HEK293 (cell line): ENCODE measurements around the gene ELOVL1.

Experiments used
- GLIS2 ChIP-seq: fragments of 450-650 bp; formaldehyde crosslinking; IDR thresholded peaks from 2 replicates; pipeline ENCODE4 v1.5.1; 2016; ENCODE audit warnings: missing biosample characterization, missing genetic modification characterization
- HOXC10 ChIP-seq: sonication (generic); formaldehyde crosslinking; IDR thresholded peaks from 2 replicates; pipeline ENCODE4 v1.8.1; 2023; ENCODE audit warnings: mild to moderate bottlenecking, missing genetic modification reagents
- KLF1 ChIP-seq: fragments of 450-650 bp; formaldehyde crosslinking; IDR thresholded peaks from 2 replicates; pipeline ENCODE4 v1.5.1; 2016; ENCODE audit warnings: missing biosample characterization, missing genetic modification characterization
- KLF16 ChIP-seq: fragments of 450-650 bp; formaldehyde crosslinking; IDR thresholded peaks from 2 replicates; pipeline ENCODE4 v1.5.1; 2017; ENCODE audit warnings: missing biosample characterization, missing genetic modification characterization
- ZFP69B ChIP-seq: fragments of 450-650 bp; formaldehyde crosslinking; IDR thresholded peaks from 2 replicates; pipeline ENCODE4 v1.5.1; 2016; ENCODE audit warnings: missing biosample characterization, missing genetic modification characterization
- ZNF10 ChIP-seq: fragments of 450-650 bp; formaldehyde crosslinking; IDR thresholded peaks from 2 replicates; pipeline ENCODE4 v1.5.1; 2017; ENCODE audit warnings: missing biosample characterization, missing genetic modification characterization
- ZNF510 ChIP-seq: fragments of 450-650 bp; formaldehyde crosslinking; IDR thresholded peaks from 2 replicates; pipeline ENCODE4 v1.5.1; 2018; ENCODE audit warnings: mild to moderate bottlenecking, missing genetic modification characterization, missing biosample characterization; ENCODE audit not compliant: insufficient replicate concordance
- ZNF560 ChIP-seq: fragments of 450-650 bp; formaldehyde crosslinking; IDR thresholded peaks from 2 replicates; pipeline ENCODE4 v1.5.1; 2017; ENCODE audit warnings: missing biosample characterization, missing genetic modification characterization, borderline replicate concordance
- ZNF664 ChIP-seq: fragments of 450-650 bp; formaldehyde crosslinking; IDR thresholded peaks from 2 replicates; pipeline ENCODE4 v1.5.1; 2016; ENCODE audit warnings: missing biosample characterization, missing genetic modification characterization
- ZNF768 ChIP-seq: fragments of 450-650 bp; formaldehyde crosslinking; IDR thresholded peaks from 2 replicates; pipeline ENCODE4 v1.5.1; 2018; ENCODE audit warnings: missing biosample characterization, mild to moderate bottlenecking, missing genetic modification characterization
- TF ChIP-seq, protein P1 (sequence below): fragments of 450-650 bp; formaldehyde crosslinking; optimal IDR thresholded peaks from 2 replicates; pipeline ENCODE3; 2016; ENCODE audit warnings: missing biosample characterization, mild to moderate bottlenecking, missing genetic modification characterization
- TF ChIP-seq, protein P2 (sequence below): fragments of 450-650 bp; formaldehyde crosslinking; IDR thresholded peaks from 2 replicates; pipeline ENCODE4 v1.5.1; 2016; ENCODE audit warnings: missing biosample characterization, missing genetic modification characterization
- TF ChIP-seq, protein P3 (sequence below): fragments of 450-650 bp; formaldehyde crosslinking; IDR thresholded peaks from 2 replicates; pipeline ENCODE4 v1.5.1; 2016; ENCODE audit warnings: missing biosample characterization, missing genetic modification characterization, borderline replicate concordance
- TF ChIP-seq, protein P4 (sequence below): fragments of 450-650 bp; formaldehyde crosslinking; IDR thresholded peaks from 2 replicates; pipeline ENCODE4 v1.5.1; 2017; ENCODE audit warnings: missing biosample characterization, missing genetic modification characterization
- TF ChIP-seq, protein P5 (sequence below): fragments of 450-650 bp; formaldehyde crosslinking; IDR thresholded peaks from 2 replicates; pipeline ENCODE4 v1.5.1; 2016; ENCODE audit warnings: missing biosample characterization, missing genetic modification characterization
- TF ChIP-seq, protein P6 (sequence below): fragments of 450-650 bp; formaldehyde crosslinking; IDR thresholded peaks from 2 replicates; pipeline ENCODE4 v1.5.1; 2017; ENCODE audit warnings: missing biosample characterization, missing genetic modification characterization
- TF ChIP-seq, protein P7 (sequence below): sonication (generic); formaldehyde crosslinking; IDR thresholded peaks from 2 replicates; pipeline ENCODE4 v1.8.1; 2022; ENCODE audit warnings: mild to moderate bottlenecking, moderate library complexity, missing genetic modification reagents
- TF ChIP-seq, protein P8 (sequence below): fragments of 450-650 bp; formaldehyde crosslinking; IDR thresholded peaks from 2 replicates; pipeline ENCODE4 v1.5.1; 2016; ENCODE audit warnings: missing biosample characterization, missing genetic modification characterization

Gene ELOVL1

DNA sequence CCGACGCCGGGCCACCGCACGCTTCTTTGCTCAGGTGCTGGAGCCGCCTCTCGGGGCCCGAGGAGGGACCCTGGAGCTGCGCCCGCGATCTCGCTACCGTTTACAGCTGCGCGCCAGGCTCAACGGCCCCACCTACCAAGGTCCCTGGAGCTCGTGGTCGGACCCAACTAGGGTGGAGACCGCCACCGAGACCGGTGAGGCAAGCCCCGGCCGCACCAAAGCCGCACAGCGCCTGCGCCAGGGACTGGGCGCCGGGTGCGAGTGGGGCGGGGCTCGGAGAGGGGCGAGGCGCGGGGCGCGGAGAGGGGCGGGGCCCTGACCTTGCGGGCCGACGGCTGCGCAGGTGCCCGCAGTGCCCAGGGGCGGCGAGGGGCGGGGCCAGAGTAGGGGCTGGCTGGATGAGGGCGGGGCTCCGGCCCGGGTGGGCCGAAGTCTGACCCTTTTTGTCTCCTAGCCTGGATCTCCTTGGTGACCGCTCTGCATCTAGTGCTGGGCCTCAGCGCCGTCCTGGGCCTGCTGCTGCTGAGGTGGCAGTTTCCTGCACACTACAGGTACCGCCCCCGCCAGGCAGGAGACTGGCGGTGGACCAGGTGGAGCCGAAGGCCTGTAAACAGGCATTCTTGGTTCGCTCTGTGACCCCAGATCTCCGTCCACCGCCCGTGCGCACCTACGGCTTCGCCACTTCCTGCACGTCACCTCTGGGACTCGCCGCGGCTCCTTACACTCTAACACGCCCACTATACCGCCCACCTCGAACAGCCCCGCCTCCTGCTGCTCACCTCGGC lies 18.8 kb downstream of the ELOVL1 start (continued):
- TF ChIP-seq, protein P1, sequence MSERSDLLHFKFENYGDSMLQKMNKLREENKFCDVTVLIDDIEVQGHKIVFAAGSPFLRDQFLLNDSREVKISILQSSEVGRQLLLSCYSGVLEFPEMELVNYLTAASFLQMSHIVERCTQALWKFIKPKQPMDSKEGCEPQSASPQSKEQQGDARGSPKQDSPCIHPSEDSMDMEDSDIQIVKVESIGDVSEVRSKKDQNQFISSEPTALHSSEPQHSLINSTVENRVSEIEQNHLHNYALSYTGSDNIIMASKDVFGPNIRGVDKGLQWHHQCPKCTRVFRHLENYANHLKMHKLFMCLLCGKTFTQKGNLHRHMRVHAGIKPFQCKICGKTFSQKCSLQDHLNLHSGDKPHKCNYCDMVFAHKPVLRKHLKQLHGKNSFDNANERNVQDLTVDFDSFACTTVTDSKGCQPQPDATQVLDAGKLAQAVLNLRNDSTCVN (tag by site-specific recombination): peak; percentile 78
- TF ChIP-seq GLIS2 (0 out of 2 replicates have a peak, but pooled peaks have one; percentile 6), ZNF664 (tag by site-specific recombination) (no peak), ZFP69B (tag by site-specific recombination) (peak; percentile 81), KLF1 (peak; percentile 45), KLF16 (peak; percentile 84), HOXC10 (CRISPR knock-in tag) (no peak), ZNF510 (tag by site-specific recombination) (no peak), ZNF560 (tag by site-specific recombination) (no peak), ZNF768 (0 out of 2 replicates have a peak, but pooled peaks have one; percentile 42), ZNF10 (peak; percentile 18; the same call in 1 of the 2 replicates)
- TF ChIP-seq, protein P2, sequence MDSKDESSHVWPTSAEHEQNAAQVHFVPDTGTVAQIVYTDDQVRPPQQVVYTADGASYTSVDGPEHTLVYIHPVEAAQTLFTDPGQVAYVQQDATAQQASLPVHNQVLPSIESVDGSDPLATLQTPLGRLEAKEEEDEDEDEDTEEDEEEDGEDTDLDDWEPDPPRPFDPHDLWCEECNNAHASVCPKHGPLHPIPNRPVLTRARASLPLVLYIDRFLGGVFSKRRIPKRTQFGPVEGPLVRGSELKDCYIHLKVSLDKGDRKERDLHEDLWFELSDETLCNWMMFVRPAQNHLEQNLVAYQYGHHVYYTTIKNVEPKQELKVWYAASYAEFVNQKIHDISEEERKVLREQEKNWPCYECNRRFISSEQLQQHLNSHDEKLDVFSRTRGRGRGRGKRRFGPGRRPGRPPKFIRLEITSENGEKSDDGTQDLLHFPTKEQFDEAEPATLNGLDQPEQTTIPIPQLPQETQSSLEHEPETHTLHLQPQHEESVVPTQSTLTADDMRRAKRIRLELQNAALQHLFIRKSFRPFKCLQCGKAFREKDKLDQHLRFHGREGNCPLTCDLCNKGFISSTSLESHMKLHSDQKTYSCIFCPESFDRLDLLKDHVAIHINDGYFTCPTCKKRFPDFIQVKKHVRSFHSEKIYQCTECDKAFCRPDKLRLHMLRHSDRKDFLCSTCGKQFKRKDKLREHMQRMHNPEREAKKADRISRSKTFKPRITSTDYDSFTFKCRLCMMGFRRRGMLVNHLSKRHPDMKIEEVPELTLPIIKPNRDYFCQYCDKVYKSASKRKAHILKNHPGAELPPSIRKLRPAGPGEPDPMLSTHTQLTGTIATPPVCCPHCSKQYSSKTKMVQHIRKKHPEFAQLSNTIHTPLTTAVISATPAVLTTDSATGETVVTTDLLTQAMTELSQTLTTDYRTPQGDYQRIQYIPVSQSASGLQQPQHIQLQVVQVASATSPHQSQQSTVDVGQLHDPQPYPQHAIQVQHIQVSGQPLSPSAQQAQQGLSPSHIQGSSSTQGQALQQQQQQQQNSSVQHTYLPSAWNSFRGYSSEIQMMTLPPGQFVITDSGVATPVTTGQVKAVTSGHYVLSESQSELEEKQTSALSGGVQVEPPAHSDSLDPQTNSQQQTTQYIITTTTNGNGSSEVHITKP (tag by site-specific recombination): peak; percentile 67
- TF ChIP-seq, protein P3, sequence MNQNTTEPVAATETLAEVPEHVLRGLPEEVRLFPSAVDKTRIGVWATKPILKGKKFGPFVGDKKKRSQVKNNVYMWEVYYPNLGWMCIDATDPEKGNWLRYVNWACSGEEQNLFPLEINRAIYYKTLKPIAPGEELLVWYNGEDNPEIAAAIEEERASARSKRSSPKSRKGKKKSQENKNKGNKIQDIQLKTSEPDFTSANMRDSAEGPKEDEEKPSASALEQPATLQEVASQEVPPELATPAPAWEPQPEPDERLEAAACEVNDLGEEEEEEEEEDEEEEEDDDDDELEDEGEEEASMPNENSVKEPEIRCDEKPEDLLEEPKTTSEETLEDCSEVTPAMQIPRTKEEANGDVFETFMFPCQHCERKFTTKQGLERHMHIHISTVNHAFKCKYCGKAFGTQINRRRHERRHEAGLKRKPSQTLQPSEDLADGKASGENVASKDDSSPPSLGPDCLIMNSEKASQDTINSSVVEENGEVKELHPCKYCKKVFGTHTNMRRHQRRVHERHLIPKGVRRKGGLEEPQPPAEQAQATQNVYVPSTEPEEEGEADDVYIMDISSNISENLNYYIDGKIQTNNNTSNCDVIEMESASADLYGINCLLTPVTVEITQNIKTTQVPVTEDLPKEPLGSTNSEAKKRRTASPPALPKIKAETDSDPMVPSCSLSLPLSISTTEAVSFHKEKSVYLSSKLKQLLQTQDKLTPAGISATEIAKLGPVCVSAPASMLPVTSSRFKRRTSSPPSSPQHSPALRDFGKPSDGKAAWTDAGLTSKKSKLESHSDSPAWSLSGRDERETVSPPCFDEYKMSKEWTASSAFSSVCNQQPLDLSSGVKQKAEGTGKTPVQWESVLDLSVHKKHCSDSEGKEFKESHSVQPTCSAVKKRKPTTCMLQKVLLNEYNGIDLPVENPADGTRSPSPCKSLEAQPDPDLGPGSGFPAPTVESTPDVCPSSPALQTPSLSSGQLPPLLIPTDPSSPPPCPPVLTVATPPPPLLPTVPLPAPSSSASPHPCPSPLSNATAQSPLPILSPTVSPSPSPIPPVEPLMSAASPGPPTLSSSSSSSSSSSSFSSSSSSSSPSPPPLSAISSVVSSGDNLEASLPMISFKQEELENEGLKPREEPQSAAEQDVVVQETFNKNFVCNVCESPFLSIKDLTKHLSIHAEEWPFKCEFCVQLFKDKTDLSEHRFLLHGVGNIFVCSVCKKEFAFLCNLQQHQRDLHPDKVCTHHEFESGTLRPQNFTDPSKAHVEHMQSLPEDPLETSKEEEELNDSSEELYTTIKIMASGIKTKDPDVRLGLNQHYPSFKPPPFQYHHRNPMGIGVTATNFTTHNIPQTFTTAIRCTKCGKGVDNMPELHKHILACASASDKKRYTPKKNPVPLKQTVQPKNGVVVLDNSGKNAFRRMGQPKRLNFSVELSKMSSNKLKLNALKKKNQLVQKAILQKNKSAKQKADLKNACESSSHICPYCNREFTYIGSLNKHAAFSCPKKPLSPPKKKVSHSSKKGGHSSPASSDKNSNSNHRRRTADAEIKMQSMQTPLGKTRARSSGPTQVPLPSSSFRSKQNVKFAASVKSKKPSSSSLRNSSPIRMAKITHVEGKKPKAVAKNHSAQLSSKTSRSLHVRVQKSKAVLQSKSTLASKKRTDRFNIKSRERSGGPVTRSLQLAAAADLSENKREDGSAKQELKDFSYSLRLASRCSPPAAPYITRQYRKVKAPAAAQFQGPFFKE: no peak
- TF ChIP-seq, protein P4, sequence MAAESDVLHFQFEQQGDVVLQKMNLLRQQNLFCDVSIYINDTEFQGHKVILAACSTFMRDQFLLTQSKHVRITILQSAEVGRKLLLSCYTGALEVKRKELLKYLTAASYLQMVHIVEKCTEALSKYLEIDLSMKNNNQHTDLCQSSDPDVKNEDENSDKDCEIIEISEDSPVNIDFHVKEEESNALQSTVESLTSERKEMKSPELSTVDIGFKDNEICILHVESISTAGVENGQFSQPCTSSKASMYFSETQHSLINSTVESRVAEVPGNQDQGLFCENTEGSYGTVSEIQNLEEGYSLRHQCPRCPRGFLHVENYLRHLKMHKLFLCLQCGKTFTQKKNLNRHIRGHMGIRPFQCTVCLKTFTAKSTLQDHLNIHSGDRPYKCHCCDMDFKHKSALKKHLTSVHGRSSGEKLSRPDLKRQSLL (tag by site-specific recombination): peak; percentile 97
- TF ChIP-seq, protein P5, sequence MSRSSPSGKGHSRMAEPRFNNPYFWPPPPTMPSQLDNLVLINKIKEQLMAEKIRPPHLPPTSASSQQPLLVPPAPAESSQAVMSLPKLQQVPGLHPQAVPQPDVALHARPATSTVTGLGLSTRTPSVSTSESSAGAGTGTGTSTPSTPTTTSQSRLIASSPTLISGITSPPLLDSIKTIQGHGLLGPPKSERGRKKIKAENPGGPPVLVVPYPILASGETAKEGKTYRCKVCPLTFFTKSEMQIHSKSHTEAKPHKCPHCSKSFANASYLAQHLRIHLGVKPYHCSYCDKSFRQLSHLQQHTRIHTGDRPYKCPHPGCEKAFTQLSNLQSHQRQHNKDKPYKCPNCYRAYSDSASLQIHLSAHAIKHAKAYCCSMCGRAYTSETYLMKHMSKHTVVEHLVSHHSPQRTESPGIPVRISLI (tag by site-specific recombination): no peak
- TF ChIP-seq, protein P6, sequence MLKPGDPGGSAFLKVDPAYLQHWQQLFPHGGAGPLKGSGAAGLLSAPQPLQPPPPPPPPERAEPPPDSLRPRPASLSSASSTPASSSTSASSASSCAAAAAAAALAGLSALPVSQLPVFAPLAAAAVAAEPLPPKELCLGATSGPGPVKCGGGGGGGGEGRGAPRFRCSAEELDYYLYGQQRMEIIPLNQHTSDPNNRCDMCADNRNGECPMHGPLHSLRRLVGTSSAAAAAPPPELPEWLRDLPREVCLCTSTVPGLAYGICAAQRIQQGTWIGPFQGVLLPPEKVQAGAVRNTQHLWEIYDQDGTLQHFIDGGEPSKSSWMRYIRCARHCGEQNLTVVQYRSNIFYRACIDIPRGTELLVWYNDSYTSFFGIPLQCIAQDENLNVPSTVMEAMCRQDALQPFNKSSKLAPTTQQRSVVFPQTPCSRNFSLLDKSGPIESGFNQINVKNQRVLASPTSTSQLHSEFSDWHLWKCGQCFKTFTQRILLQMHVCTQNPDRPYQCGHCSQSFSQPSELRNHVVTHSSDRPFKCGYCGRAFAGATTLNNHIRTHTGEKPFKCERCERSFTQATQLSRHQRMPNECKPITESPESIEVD (tag by site-specific recombination): no peak
- TF ChIP-seq, protein P7, sequence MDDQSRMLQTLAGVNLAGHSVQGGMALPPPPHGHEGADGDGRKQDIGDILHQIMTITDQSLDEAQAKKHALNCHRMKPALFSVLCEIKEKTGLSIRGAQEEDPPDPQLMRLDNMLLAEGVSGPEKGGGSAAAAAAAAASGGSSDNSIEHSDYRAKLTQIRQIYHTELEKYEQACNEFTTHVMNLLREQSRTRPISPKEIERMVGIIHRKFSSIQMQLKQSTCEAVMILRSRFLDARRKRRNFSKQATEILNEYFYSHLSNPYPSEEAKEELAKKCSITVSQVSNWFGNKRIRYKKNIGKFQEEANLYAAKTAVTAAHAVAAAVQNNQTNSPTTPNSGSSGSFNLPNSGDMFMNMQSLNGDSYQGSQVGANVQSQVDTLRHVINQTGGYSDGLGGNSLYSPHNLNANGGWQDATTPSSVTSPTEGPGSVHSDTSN (CRISPR knock-in tag): 0 out of 2 replicates have a peak, but pooled peaks have one; percentile 19
- TF ChIP-seq, protein P8, sequence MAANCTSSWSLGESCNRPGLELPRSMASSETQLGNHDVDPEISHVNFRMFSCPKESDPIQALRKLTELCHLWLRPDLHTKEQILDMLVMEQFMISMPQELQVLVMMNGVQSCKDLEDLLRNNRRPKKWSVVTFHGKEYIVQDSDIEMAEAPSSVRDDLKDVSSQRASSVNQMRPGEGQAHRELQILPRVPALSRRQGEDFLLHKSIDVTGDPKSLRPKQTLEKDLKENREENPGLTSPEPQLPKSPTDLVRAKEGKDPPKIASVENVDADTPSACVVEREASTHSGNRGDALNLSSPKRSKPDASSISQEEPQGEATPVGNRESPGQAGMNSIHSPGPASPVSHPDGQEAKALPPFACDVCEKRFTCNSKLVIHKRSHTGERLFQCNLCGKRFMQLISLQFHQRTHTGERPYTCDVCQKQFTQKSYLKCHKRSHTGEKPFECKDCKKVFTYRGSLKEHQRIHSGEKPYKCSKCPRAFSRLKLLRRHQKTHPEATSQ (tag by site-specific recombination): peak; percentile 65; the same call in 1 of the 2 replicates
